IMR-90 (cell line): ENCODE results near the gene MAFG. TPM values are rescaled to one million over a fixed set of nuclear protein-coding genes. Genes with fewer than 3 reads are reported as not detected.

Experiments used
- ATAC-seq: fragments of 200-7000 bp; cut with Tn5 transposase; 2 replicates; pipeline ENCODE4 v1.9.1; 2020; ENCODE audit warnings: low read depth, mild to moderate bottlenecking, moderate library complexity
- BruUV-seq: library from RNA; stranded (reverse); fragments of 400-500 nt; replicated peaks from 2 replicates; lab custom pipeline; 2021; lab: Mats Ljungman, UMichigan
- CTCF ChIA-PET: fragments of 300-600 bp; formaldehyde crosslinking; extraction: SDS; loops from one replicate; lab custom pipeline; 2021; ENCODE audit warnings: antibody characterized with exemption; lab: Yijun Ruan, JAX
- POLR2A ChIA-PET: fragments of 300-600 bp; sonication (Branson Sonifier 250); formaldehyde crosslinking; loops from one replicate; lab custom pipeline; 2022; ENCODE audit warnings: antibody characterized with exemption; ENCODE audit not compliant: unreplicated experiment; lab: Charles Lee
- DNase-seq: peaks from one replicate; pipeline ENCODE4 v3.0.0; 2013
- H2AFZ ChIP-seq: replicated peaks from 2 replicates; pipeline ENCODE3; 2013; ENCODE audit warnings: low read length, mild to moderate bottlenecking; ENCODE audit not compliant: poor library complexity
- H2AK5ac ChIP-seq: 2 replicates; pipeline ENCODE4 v1.6.1; 2013; ENCODE audit warnings: low read depth, low read length, inconsistent platforms
- H2AK9ac ChIP-seq: replicated peaks from 2 replicates; pipeline ENCODE3; 2013; ENCODE audit warnings: mild to moderate bottlenecking, low read depth, low read length, moderate library complexity; ENCODE audit not compliant: poor library complexity
- H2BK120ac ChIP-seq: 2 replicates; pipeline ENCODE4 v1.6.1; 2013; ENCODE audit warnings: low read depth, low read length, inconsistent platforms
- H2BK15ac ChIP-seq: 3 replicates; pipeline ENCODE4 v1.6.1; 2013; ENCODE audit warnings: low read depth, low read length, inconsistent platforms
- H2BK20ac ChIP-seq: 2 replicates; pipeline ENCODE4 v1.6.1; 2013; ENCODE audit warnings: low read depth, mild to moderate bottlenecking, inconsistent platforms, low read length, moderate library complexity
- H2BK5ac ChIP-seq: 2 replicates; pipeline ENCODE4 v1.6.1; 2013; ENCODE audit warnings: mild to moderate bottlenecking, low read depth, low read length, inconsistent platforms; ENCODE audit not compliant: poor library complexity, severe bottlenecking
- H3K14ac ChIP-seq: replicated peaks from 2 replicates; pipeline ENCODE4 v1.6.1; 2013; ENCODE audit warnings: low read depth, low read length, inconsistent platforms
- H3K18ac ChIP-seq: 2 replicates; pipeline ENCODE4 v1.6.1; 2013; ENCODE audit warnings: low read depth, low read length, control low read depth
- H3K23ac ChIP-seq: 2 replicates; pipeline ENCODE4 v1.6.1; 2013; ENCODE audit warnings: low read depth, low read length, inconsistent platforms
- H3K27ac ChIP-seq: 2 replicates; pipeline ENCODE4 v1.5.1; 2013; ENCODE audit warnings: mild to moderate bottlenecking, control low read depth, low read length; ENCODE audit not compliant: insufficient read depth
- H3K27me3 ChIP-seq: 2 replicates; pipeline ENCODE4 v1.6.1; 2013; ENCODE audit warnings: low read length; ENCODE audit not compliant: control insufficient read depth, insufficient read depth
- H3K36me3 ChIP-seq: 2 replicates; pipeline ENCODE4 v1.6.1; 2013; ENCODE audit warnings: low read length, mixed read lengths; ENCODE audit not compliant: control insufficient read depth, insufficient read depth
- H3K4ac ChIP-seq: 2 replicates; pipeline ENCODE4 v1.6.1; 2013; ENCODE audit warnings: low read depth, low read length, inconsistent platforms
- H3K4me1 ChIP-seq: 2 replicates; pipeline ENCODE4 v1.6.1; 2013; ENCODE audit warnings: low read length, mixed read lengths; ENCODE audit not compliant: control insufficient read depth, insufficient read depth
- H3K4me2 ChIP-seq: 2 replicates; pipeline ENCODE4 v1.6.1; 2013; ENCODE audit warnings: low read depth, mild to moderate bottlenecking, control low read depth, low read length, moderate library complexity
- H3K4me3 ChIP-seq: 2 replicates; pipeline ENCODE4 v1.5.1; 2013; ENCODE audit warnings: low read depth, mild to moderate bottlenecking, control low read depth, low read length, moderate library complexity; ENCODE audit not compliant: insufficient read depth
- H3K56ac ChIP-seq: 2 replicates; pipeline ENCODE4 v1.6.1; 2013; ENCODE audit warnings: low read length, inconsistent platforms; ENCODE audit not compliant: insufficient read depth; ENCODE audit errors: extremely low read depth
- H3K79me1 ChIP-seq, 2 experiments: 2 replicates each; pipeline ENCODE4 v1.6.1; 2013; ENCODE audit warnings: low read length in 2 of 2, inconsistent platforms in 1 of 2, low read depth in 1 of 2
- H3K9ac ChIP-seq: 2 replicates; pipeline ENCODE4 v1.6.1; 2013; ENCODE audit warnings: low read depth, low read length, control low read depth
- H3K9me1 ChIP-seq: 2 replicates; pipeline ENCODE4 v1.6.1; 2013; ENCODE audit warnings: low read length, inconsistent platforms; ENCODE audit not compliant: insufficient read depth
- H3K9me3 ChIP-seq: 2 replicates; pipeline ENCODE4 v1.6.1; 2013; ENCODE audit warnings: low read length; ENCODE audit not compliant: control insufficient read depth, insufficient read depth
- H4K20me1 ChIP-seq: 2 replicates; pipeline ENCODE4 v1.6.1; 2013; ENCODE audit warnings: low read length, inconsistent platforms; ENCODE audit not compliant: insufficient read depth
- H4K5ac ChIP-seq: 2 replicates; pipeline ENCODE4 v1.6.1; 2013; ENCODE audit warnings: mild to moderate bottlenecking, low read depth, low read length, control low read depth
- H4K8ac ChIP-seq, 2 experiments: 2 replicates each; pipeline ENCODE4 v1.6.1; 2013; ENCODE audit warnings: low read depth in 2 of 2, low read length in 2 of 2, control low read depth in 1 of 2, inconsistent platforms in 1 of 2
- H4K91ac ChIP-seq: 2 replicates; pipeline ENCODE4 v1.6.1; 2013; ENCODE audit warnings: low read depth, low read length, inconsistent platforms; ENCODE audit not compliant: insufficient read depth
- CHD1 ChIP-seq: IDR thresholded peaks from 2 replicates; pipeline ENCODE4 v1.6.1; 2012; ENCODE audit warnings: low read depth, low read length, improper control_type of control experiment
- CTCF ChIP-seq: conservative IDR thresholded peaks from 2 replicates; pipeline ENCODE4 v1.5.1; 2012; ENCODE audit warnings: mild to moderate bottlenecking, low read depth, low read length, improper control_type of control experiment
- FOS ChIP-seq: fragments of 150-350 bp; IDR thresholded peaks from 2 replicates; pipeline ENCODE4 v1.6.1; 2016; ENCODE audit warnings: low read depth, low read length
- MAZ ChIP-seq: IDR thresholded peaks from 2 replicates; pipeline ENCODE4 v1.6.1; 2012; ENCODE audit warnings: low read depth, mild to moderate bottlenecking, low read length, improper control_type of control experiment, moderate library complexity, borderline replicate concordance
- MXI1 ChIP-seq: IDR thresholded peaks from 2 replicates; pipeline ENCODE4 v1.6.1; 2012; ENCODE audit warnings: low read depth, mild to moderate bottlenecking, low read length, moderate library complexity, borderline replicate concordance
- NFE2L2 ChIP-seq: fragments of 150-350 bp; IDR thresholded peaks from 2 replicates; pipeline ENCODE4 v1.6.1; 2016; ENCODE audit warnings: low read depth, mild to moderate bottlenecking, low read length
- POLR2A ChIP-seq: IDR thresholded peaks from 2 replicates; pipeline ENCODE4 v1.6.1; 2012; ENCODE audit warnings: mild to moderate bottlenecking, low read depth, low read length
- RCOR1 ChIP-seq: IDR thresholded peaks from 2 replicates; pipeline ENCODE4 v1.6.1; 2012; ENCODE audit warnings: mild to moderate bottlenecking, low read length, improper control_type of control experiment; ENCODE audit not compliant: insufficient replicate concordance
- RFX5 ChIP-seq: IDR thresholded peaks from 2 replicates; pipeline ENCODE4 v1.8.0; 2012; ENCODE audit warnings: low read depth, mild to moderate bottlenecking, low read length, moderate library complexity
- USF2 ChIP-seq: fragments of 150-350 bp; IDR thresholded peaks from 2 replicates; pipeline ENCODE4 v1.6.1; 2017; ENCODE audit warnings: mild to moderate bottlenecking, antibody characterized with exemption, low read length, low read depth
- WGBS, 2 experiments: methylation state at CpG; one replicate each; pipeline versions ENCODE4 v1.1.5 to v1.1.7; 2013; ENCODE audit warnings: missing lambda C conversion rate in 2 of 2; ENCODE audit not compliant: insufficient read length in 1 of 2; ENCODE audit errors: extremely low coverage in 2 of 2; 5-methylcytosine and 5-hydroxymethylcytosine counted together
- dilution Hi-C: fragments of 300-500 bp; cut with HindIII; formaldehyde crosslinking; loops from one replicate; pipeline ENCODE4 v1.14.3; 2018; ENCODE audit warnings: low sequenced_read_pairs; ENCODE audit not compliant: unreplicated experiment
- in situ Hi-C: fragments of 300-500 bp; cut with MboI; formaldehyde crosslinking; loops from 3 replicates; pipeline ENCODE4 v1.14.3; 2019; ENCODE audit warnings: low sequenced_read_pairs, inconsistent platforms, mixed read lengths
- intact Hi-C: fragments of 100-400 bp; cut with micrococcal nuclease; formaldehyde crosslinking; loops from 2 replicates; pipeline ENCODE4 v1.10.0; 2022
- polyA plus RNA-seq, 3 experiments: library from polyadenylated mRNA; depleted of rRNA; stranded (reverse); fragments of >200 nt; gene quantifications; 2 replicates each; pipeline ENCODE4 v1.2.3, GENCODE V29; 2012; ENCODE audit warnings: low replicate concordance in 1 of 3
- total RNA-seq: library from RNA; depleted of rRNA; stranded (reverse); fragments of >200 nt; gene quantifications from 2 replicates; pipeline ENCODE4 v1.2.3, GENCODE V29; 2012

MAFG gene
- total and polyA plus RNA-seq, 2 of the 4 experiments (the other 2 are of a cell fraction) = 6.1 to 15.4 TPM

- Histone ChIP-seq H2BK5ac (peak overlapping the region; percentile 79), H3K23ac (peak overlapping the region; percentile 5; the same call in 1 of the 2 replicates), H2AFZ (no peak overlapping the region), H2AK9ac (peak overlapping the region; percentile 71), H2BK15ac (no peak overlapping the region), H3K4me3 (no peak overlapping the region), H3K9ac (no peak overlapping the region), H3K9me1 (peaks cover 16% of the 10 kb centered on the region), H3K18ac (peak overlapping the region; percentile 21), H3K14ac (peak overlapping the region; percentile 74), H3K9me3 (no peaks in the 10 kb centered on the region), H4K91ac (peak overlapping the region; percentile 43), H3K27ac (peak overlapping the region; percentile 98; the same call in 1 of the 2 replicates), H4K20me1 (peaks cover 5% of the 10 kb centered on the region; the same call in 1 of the 2 replicates), H3K36me3 (peaks cover 15% of the 10 kb centered on the region), H3K79me1 (peaks cover 18 to 47% of the 10 kb centered on the region in 2 experiments), H3K27me3 (no peaks in the 10 kb centered on the region), H4K5ac (peak overlapping the region; percentile 75), H2BK120ac (peak overlapping the region; percentile 5; the same call in 1 of the 2 replicates), H3K4ac (peak overlapping the region; percentile 48), H3K56ac (no peak overlapping the region), H2AK5ac (peak overlapping the region; percentile 71), H4K8ac (peak overlapping the region in 1 of 2 experiments; percentile 87; a peak in 1 of 4 replicates), H2BK20ac (no peak overlapping the region), H3K4me2 (no peak overlapping the region), H3K4me1 (peaks cover 11% of the 10 kb centered on the region)
- in situ Hi-C loops (no loop called here), dilution Hi-C loops (no loop called here), intact Hi-C loops (no loop called here)
- POLR2A ChIA-PET = interaction anchor here (0.6 kb wide), 1 partner anchor 83 kb away, joined by 7 read pairs; no protein-coding TSS in a partner anchor
- CTCF ChIA-PET = no interaction called here
- TSS peak; percentile 11 for BruUV-seq
- ATAC-seq (no peak; the same call in 1 of the 2 replicates), DNase-seq (no peak)
- WGBS, 2 experiments = 80% methylated on average over 1 of the region's 5 CpGs; no CpG with 5 or more reads in 1 of the 2 experiments
- TF ChIP-seq MXI1 (no peak), USF2 (no peak), RFX5 (no peak), MAZ (no peak), NFE2L2 (no peak), CHD1 (no peak), FOS (no peak), RCOR1 (no peak), CTCF (no peak), POLR2A (no peak)
Observed at GRCh38 chr17:81879121-81879520, 48.4 kb downstream of the MAFG start.
